K562 (cell line): ENCODE measurements around the gene TRIM38. TPM values are rescaled to one million over a fixed set of nuclear protein-coding genes. Genes with fewer than 3 reads are reported as not detected.

Source experiments
- ARNT ChIP-seq, 2 experiments: fragments of 450-650 bp; IDR thresholded peaks; 2 replicates each; pipeline ENCODE4 v1.6.1; 2016; ENCODE audit warnings: mild to moderate bottlenecking in 1 of 2
- CBFA2T2 ChIP-seq: fragments of 450-650 bp; conservative IDR thresholded peaks from 2 replicates; pipeline ENCODE4 v1.6.1; 2017; ENCODE audit warnings: mild to moderate bottlenecking
- HMG20A ChIP-seq: fragments of 450-650 bp; formaldehyde crosslinking; conservative IDR thresholded peaks from 2 replicates; pipeline ENCODE4 v1.4.0; 2020; ENCODE audit warnings: mild to moderate bottlenecking, mixed read lengths
- ILF3 ChIP-seq: fragments of 450-650 bp; IDR thresholded peaks from 2 replicates; pipeline ENCODE4 v1.6.1; 2018; ENCODE audit warnings: antibody characterized with exemption, mild to moderate bottlenecking, moderate library complexity, borderline replicate concordance
- MAFK ChIP-seq: IDR thresholded peaks from 2 replicates; pipeline ENCODE4 v1.6.1; 2011; ENCODE audit warnings: low read length, improper control_type of control experiment
- MED1 ChIP-seq: sonication (generic); formaldehyde crosslinking; IDR thresholded peaks from 2 replicates; pipeline ENCODE4 v1.8.1; 2023; ENCODE audit warnings: missing genetic modification reagents, borderline replicate concordance
- NCOA1 ChIP-seq: fragments of 450-650 bp; IDR thresholded peaks from 2 replicates; pipeline ENCODE4 v1.6.1; 2016; ENCODE audit warnings: low read depth
- NCOA2 ChIP-seq, 2 experiments: fragments of 450-650 bp; IDR thresholded peaks; 2 replicates each; pipeline ENCODE4 v1.6.1; 2018; ENCODE audit warnings: mild to moderate bottlenecking in 2 of 2, moderate library complexity in 1 of 2; ENCODE audit not compliant: partially characterized antibody in 2 of 2
- NR4A1 ChIP-seq, 2 experiments: fragments of 250-450 bp in 1 of 2; fragments of 450-650 bp in 1 of 2; sonication (Bioruptor Pico) in 1 of 2; IDR thresholded peaks; 2 replicates each; pipeline versions ENCODE4 v1.4.0 to v1.6.1; 2016 to 2020; ENCODE audit warnings: mild to moderate bottlenecking in 2 of 2, missing compliant biosample characterization in 1 of 2, missing genetic modification characterization in 1 of 2, moderate library complexity in 1 of 2
- RCOR1 ChIP-seq, 2 experiments: IDR thresholded peaks; 2 replicates each; pipeline ENCODE4 v1.6.1; 2012; ENCODE audit warnings: low read depth in 2 of 2, low read length in 2 of 2, borderline replicate concordance in 1 of 2, improper control_type of control experiment in 1 of 2
- TBP ChIP-seq: optimal IDR thresholded peaks from 2 replicates; pipeline ENCODE3; 2011; ENCODE audit warnings: low read depth, low read length, improper control_type of control experiment
- WHSC1 ChIP-seq: IDR thresholded peaks from one replicate; pipeline ENCODE4 v1.6.1; 2012; ENCODE audit warnings: low read length, control low read depth, inconsistent platforms
- ZKSCAN8 ChIP-seq: fragments of 200-800 bp; sonication (Bioruptor generic); IDR thresholded peaks from 2 replicates; pipeline ENCODE4 v1.6.1; 2016; ENCODE audit warnings: missing genetic modification characterization, missing compliant biosample characterization
- ZNF121 ChIP-seq: sonication (generic); formaldehyde crosslinking; conservative IDR thresholded peaks from 2 replicates; pipeline ENCODE4 v1.8.0; 2022; ENCODE audit warnings: missing genetic modification reagents
- ZNF280A ChIP-seq: fragments of 450-650 bp; IDR thresholded peaks from 2 replicates; pipeline ENCODE4 v1.6.1; 2018; ENCODE audit warnings: mild to moderate bottlenecking, low read depth; ENCODE audit not compliant: partially characterized antibody
- ZNF445 ChIP-seq: fragments of 250-450 bp; sonication (Bioruptor Pico); IDR thresholded peaks from 2 replicates; pipeline ENCODE4 v1.4.0; 2020; ENCODE audit warnings: low read depth, mild to moderate bottlenecking, moderate library complexity
- ZNF511 ChIP-seq: sonication (generic); formaldehyde crosslinking; IDR thresholded peaks from 2 replicates; pipeline ENCODE4 v1.8.0; 2022; ENCODE audit warnings: mild to moderate bottlenecking, missing genetic modification reagents
- ZNF766 ChIP-seq: fragments of 200-800 bp; sonication (Bioruptor generic); conservative IDR thresholded peaks from 2 replicates; pipeline ENCODE4 v1.6.1; 2016; ENCODE audit warnings: missing genetic modification characterization, missing compliant biosample characterization
- ZNF778 ChIP-seq: fragments of 450-650 bp; formaldehyde crosslinking; IDR thresholded peaks from 2 replicates; pipeline ENCODE4 v1.4.0; 2020; ENCODE audit warnings: mild to moderate bottlenecking, moderate library complexity
- polyA plus RNA-seq, 8 experiments: library from polyadenylated mRNA; depleted of rRNA in 4 of 8; stranded (reverse) in 5 of 8; unstranded in 3 of 8; fragments of >200 nt; fragmentation: Nextera tagmentation in 2 of 8; fragmentation: Illumina TruSeq in 1 of 8; extraction: Ambion mirVana in 2 of 8; extraction: Trizol in 1 of 8; gene quantifications; 2 replicates each; pipeline versions ENCODE4 v1.2.1 to v1.2.3, GENCODE V29; 2011 to 2014; ENCODE audit warnings: inconsistent platforms in 1 of 8, missing spikeins in 1 of 8
- total RNA-seq, 7 experiments: library from RNA; depleted of rRNA in 6 of 7; stranded (reverse); fragments of >200 nt in 6 of 7; fragmentation: Illumina TruSeq in 2 of 7; extraction: Trizol in 2 of 7; gene quantifications; 2 replicates each; pipeline versions ENCODE4 v1.2.1 to v1.2.3, GENCODE V29; 2011 to 2021; ENCODE audit warnings: low replicate concordance in 1 of 7
- TF ChIP-seq, protein P1 (sequence below): fragments of 450-650 bp; IDR thresholded peaks from 2 replicates; pipeline ENCODE4 v1.6.1; 2017; ENCODE audit warnings: antibody characterized with exemption, mild to moderate bottlenecking

Gene TRIM38
- total and polyA plus RNA-seq, 9 of the 15 experiments (the other 6 are each of a cell fraction or from before 2014, with no cell fraction given): 1.7 to 6.7 (median 6.3) TPM

DNA sequence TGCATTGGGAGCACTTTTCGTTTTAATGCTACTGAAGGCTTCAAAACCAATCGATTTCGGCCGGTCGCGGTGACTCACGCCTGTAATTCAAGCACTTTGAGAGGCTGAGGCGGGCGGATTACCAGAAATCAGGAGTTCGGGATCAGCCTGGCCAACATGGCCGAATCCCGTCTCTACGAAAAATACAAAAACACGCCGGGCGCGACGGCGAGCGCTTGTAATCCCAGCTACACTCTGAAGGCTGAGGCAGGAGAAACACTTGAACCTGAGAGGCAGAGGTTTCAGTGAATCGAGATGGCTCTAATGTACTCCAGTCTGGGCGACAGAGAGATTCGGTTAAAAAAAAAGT, 58.4 kb downstream of the TRIM38 start (continued):
- TF ChIP-seq, protein P1, sequence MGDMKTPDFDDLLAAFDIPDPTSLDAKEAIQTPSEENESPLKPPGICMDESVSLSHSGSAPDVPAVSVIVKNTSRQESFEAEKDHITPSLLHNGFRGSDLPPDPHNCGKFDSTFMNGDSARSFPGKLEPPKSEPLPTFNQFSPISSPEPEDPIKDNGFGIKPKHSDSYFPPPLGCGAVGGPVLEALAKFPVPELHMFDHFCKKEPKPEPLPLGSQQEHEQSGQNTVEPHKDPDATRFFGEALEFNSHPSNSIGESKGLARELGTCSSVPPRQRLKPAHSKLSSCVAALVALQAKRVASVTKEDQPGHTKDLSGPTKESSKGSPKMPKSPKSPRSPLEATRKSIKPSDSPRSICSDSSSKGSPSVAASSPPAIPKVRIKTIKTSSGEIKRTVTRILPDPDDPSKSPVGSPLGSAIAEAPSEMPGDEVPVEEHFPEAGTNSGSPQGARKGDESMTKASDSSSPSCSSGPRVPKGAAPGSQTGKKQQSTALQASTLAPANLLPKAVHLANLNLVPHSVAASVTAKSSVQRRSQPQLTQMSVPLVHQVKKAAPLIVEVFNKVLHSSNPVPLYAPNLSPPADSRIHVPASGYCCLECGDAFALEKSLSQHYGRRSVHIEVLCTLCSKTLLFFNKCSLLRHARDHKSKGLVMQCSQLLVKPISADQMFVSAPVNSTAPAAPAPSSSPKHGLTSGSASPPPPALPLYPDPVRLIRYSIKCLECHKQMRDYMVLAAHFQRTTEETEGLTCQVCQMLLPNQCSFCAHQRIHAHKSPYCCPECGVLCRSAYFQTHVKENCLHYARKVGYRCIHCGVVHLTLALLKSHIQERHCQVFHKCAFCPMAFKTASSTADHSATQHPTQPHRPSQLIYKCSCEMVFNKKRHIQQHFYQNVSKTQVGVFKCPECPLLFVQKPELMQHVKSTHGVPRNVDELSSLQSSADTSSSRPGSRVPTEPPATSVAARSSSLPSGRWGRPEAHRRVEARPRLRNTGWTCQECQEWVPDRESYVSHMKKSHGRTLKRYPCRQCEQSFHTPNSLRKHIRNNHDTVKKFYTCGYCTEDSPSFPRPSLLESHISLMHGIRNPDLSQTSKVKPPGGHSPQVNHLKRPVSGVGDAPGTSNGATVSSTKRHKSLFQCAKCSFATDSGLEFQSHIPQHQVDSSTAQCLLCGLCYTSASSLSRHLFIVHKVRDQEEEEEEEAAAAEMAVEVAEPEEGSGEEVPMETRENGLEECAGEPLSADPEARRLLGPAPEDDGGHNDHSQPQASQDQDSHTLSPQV: no peak; the same call in 1 of the 2 replicates
- TF ChIP-seq ARNT (IDR thresholded peaks at IDR 0.05): peak in 1 of 2 experiments; percentile 7; a peak in 1 of 4 replicates
- no peak for TF ChIP-seq HMG20A (CRISPR knock-in tag)
- no peak for TF ChIP-seq WHSC1
- no peak for TF ChIP-seq ZNF778 (CRISPR knock-in tag)
- TF ChIP-seq TBP: no peak
- TF ChIP-seq ZNF121 (CRISPR knock-in tag): no peak
- no peak for TF ChIP-seq CBFA2T2
- TF ChIP-seq NR4A1 (CRISPR knock-in tag; IDR thresholded peaks at IDR 0.05): no peak
- TF ChIP-seq NR4A1 (tag; IDR thresholded peaks at IDR 0.05): no peak
- no peak for TF ChIP-seq MED1 (CRISPR knock-in tag)
- no peak for TF ChIP-seq MAFK
- 0 out of 2 replicates have a peak, but pooled peaks have one; percentile 16 for TF ChIP-seq ZKSCAN8 (CRISPR knock-in tag)
- no peak for TF ChIP-seq RCOR1 (IDR thresholded peaks at IDR 0.05; ENCODE audit: borderline replicate concordance in 1 of 2, low read depth in 2 of 2, low read length in 2 of 2)
- no peak for TF ChIP-seq NCOA1
- peak; percentile 11; the same call in 1 of the 2 replicates for TF ChIP-seq ZNF511
- TF ChIP-seq ILF3: no peak
- 0 out of 2 replicates have a peak, but pooled peaks have one; percentile 32 for TF ChIP-seq ZNF766
- TF ChIP-seq NCOA2 (IDR thresholded peaks at IDR 0.05; ENCODE audit: partially characterized antibody in 2 of 2): no peak
- no peak for TF ChIP-seq ZNF445 (CRISPR knock-in tag)
- no peak for TF ChIP-seq ZNF280A
